HepG2 (cell line): ENCODE results near the gene DPEP3. TPM values are rescaled to one million over a fixed set of nuclear protein-coding genes. Genes with fewer than 3 reads are reported as not detected.
A peak's percentile ranks its signal among the peaks of the same experiment; 100 is the strongest.

ENCODE experiments used
- ARNT ChIP-seq: fragments of 450-650 bp; IDR thresholded peaks from 2 replicates; pipeline ENCODE4 v1.6.1; 2017
- CENPT ChIP-seq: sonication (generic); formaldehyde crosslinking; IDR thresholded peaks from 2 replicates; pipeline ENCODE4 v1.8.0; 2022; ENCODE audit warnings: low read depth, mild to moderate bottlenecking, moderate library complexity, missing genetic modification reagents
- FOXA3 ChIP-seq: IDR thresholded peaks from 2 replicates; pipeline ENCODE4 v1.6.1; 2016; ENCODE audit warnings: missing genetic modification reagents, missing compliant biosample characterization
- GTF3A ChIP-seq: sonication (generic); formaldehyde crosslinking; conservative IDR thresholded peaks from 2 replicates; pipeline ENCODE4 v1.4.0; 2020; ENCODE audit warnings: mild to moderate bottlenecking, missing genetic modification reagents
- HNRNPLL ChIP-seq: fragments of 200-400 bp; formaldehyde crosslinking; IDR thresholded peaks from 2 replicates; pipeline ENCODE4 v1.6.1; 2017; ENCODE audit warnings: mild to moderate bottlenecking, low read depth, low read length; ENCODE audit not compliant: poor library complexity, severe bottlenecking
- IRF2 ChIP-seq: IDR thresholded peaks from 2 replicates; pipeline ENCODE4 v1.6.1; 2018; ENCODE audit warnings: missing genetic modification reagents, missing compliant biosample characterization
- KDM5B ChIP-seq: sonication (generic); formaldehyde crosslinking; IDR thresholded peaks from 2 replicates; pipeline ENCODE4 v1.4.0; 2020; ENCODE audit warnings: missing genetic modification reagents, mild to moderate bottlenecking, borderline replicate concordance
- MTF2 ChIP-seq: sonication (generic); formaldehyde crosslinking; IDR thresholded peaks from 2 replicates; pipeline ENCODE4 v1.5.0; 2020; ENCODE audit warnings: missing genetic modification reagents, borderline replicate concordance
- NCOA5 ChIP-seq: sonication (generic); formaldehyde crosslinking; IDR thresholded peaks from 2 replicates; pipeline ENCODE4 v1.4.0; 2020; ENCODE audit warnings: missing genetic modification reagents
- PREB ChIP-seq: sonication (generic); formaldehyde crosslinking; IDR thresholded peaks from 2 replicates; pipeline ENCODE4 v1.4.0; 2020; ENCODE audit warnings: missing genetic modification reagents
- SNAI1 ChIP-seq: sonication (generic); formaldehyde crosslinking; IDR thresholded peaks from 2 replicates; pipeline ENCODE4 v1.5.0; 2020; ENCODE audit warnings: mild to moderate bottlenecking, missing genetic modification reagents, borderline replicate concordance
- SNAPC5 ChIP-seq: sonication (generic); formaldehyde crosslinking; IDR thresholded peaks from 2 replicates; pipeline ENCODE4 v1.8.1; 2023; ENCODE audit warnings: mild to moderate bottlenecking, missing genetic modification reagents, borderline replicate concordance
- SSRP1 ChIP-seq: IDR thresholded peaks from 2 replicates; pipeline ENCODE4 v1.6.1; 2016; ENCODE audit warnings: control low read depth
- SYNCRIP ChIP-seq: fragments of 200-400 bp; formaldehyde crosslinking; IDR thresholded peaks from 2 replicates; pipeline ENCODE4 v1.6.1; 2018; ENCODE audit warnings: mild to moderate bottlenecking, low read depth, low read length; ENCODE audit not compliant: insufficient read depth
- TEAD2 ChIP-seq: sonication (generic); formaldehyde crosslinking; IDR thresholded peaks from 2 replicates; pipeline ENCODE4 v1.9.0; 2021; ENCODE audit warnings: missing genetic modification reagents
- THRA ChIP-seq: sonication (generic); formaldehyde crosslinking; IDR thresholded peaks from 2 replicates; pipeline ENCODE4 v1.4.0; 2020; ENCODE audit warnings: missing genetic modification reagents, borderline replicate concordance
- THYN1 ChIP-seq: sonication (generic); formaldehyde crosslinking; IDR thresholded peaks from 2 replicates; pipeline ENCODE4 v1.8.1; 2023; ENCODE audit warnings: low read depth, mild to moderate bottlenecking, moderate library complexity, missing genetic modification reagents, borderline replicate concordance
- ZBTB44 ChIP-seq: sonication (generic); formaldehyde crosslinking; IDR thresholded peaks from 2 replicates; pipeline ENCODE4 v1.4.0; 2020; ENCODE audit warnings: missing genetic modification reagents
- ZFP36L2 ChIP-seq: sonication (generic); formaldehyde crosslinking; IDR thresholded peaks from 2 replicates; pipeline ENCODE4 v1.4.0; 2020; ENCODE audit warnings: missing genetic modification reagents
- ZFP82 ChIP-seq: sonication (generic); formaldehyde crosslinking; IDR thresholded peaks from 2 replicates; pipeline ENCODE4 v1.5.1; 2020; ENCODE audit warnings: mild to moderate bottlenecking, missing genetic modification reagents, borderline replicate concordance
- ZKSCAN8 ChIP-seq: IDR thresholded peaks from 2 replicates; pipeline ENCODE4 v1.6.1; 2016; ENCODE audit warnings: borderline replicate concordance, missing genetic modification reagents, missing compliant biosample characterization
- ZMAT3 ChIP-seq: sonication (generic); formaldehyde crosslinking; conservative IDR thresholded peaks from 2 replicates; pipeline ENCODE4 v1.7.0; 2021; ENCODE audit warnings: missing genetic modification reagents
- ZNF296 ChIP-seq: sonication (generic); formaldehyde crosslinking; conservative IDR thresholded peaks from 2 replicates; pipeline ENCODE4 v1.5.0; 2020; ENCODE audit warnings: mild to moderate bottlenecking, missing genetic modification reagents
- ZNF367 ChIP-seq: sonication (generic); formaldehyde crosslinking; IDR thresholded peaks from 2 replicates; pipeline ENCODE4 v1.4.0; 2020; ENCODE audit warnings: missing genetic modification reagents, borderline replicate concordance
- ZNF589 ChIP-seq: sonication (generic); formaldehyde crosslinking; conservative IDR thresholded peaks from 2 replicates; pipeline ENCODE4 v1.8.0; 2022; ENCODE audit warnings: mild to moderate bottlenecking, moderate library complexity, missing genetic modification reagents
- ZSCAN20 ChIP-seq: sonication (generic); formaldehyde crosslinking; IDR thresholded peaks from 2 replicates; pipeline ENCODE4 v1.4.0; 2020; ENCODE audit warnings: missing genetic modification reagents, mild to moderate bottlenecking, borderline replicate concordance
- polyA plus RNA-seq, 8 experiments: library from polyadenylated mRNA; depleted of rRNA in 3 of 8; stranded (reverse) in 7 of 8; unstranded in 1 of 8; fragments of >200 nt; fragmentation: Illumina TruSeq in 4 of 8; extraction: Trizol in 4 of 8; gene quantifications; 2 replicates each; pipeline versions ENCODE4 v1.2.1 to v1.2.3, GENCODE V29; 2011 to 2016; ENCODE audit warnings: low read depth in 4 of 8, missing spikeins in 1 of 8, mixed read lengths in 1 of 8; ENCODE audit not compliant: insufficient read depth in 1 of 8
- total RNA-seq, 5 experiments: library from RNA; depleted of rRNA; stranded (reverse); fragments of >200 nt; fragmentation: Illumina TruSeq; extraction: Trizol; gene quantifications; 2 replicates each; pipeline ENCODE4 v1.2.3, GENCODE V29; 2016; ENCODE audit warnings: low read depth in 1 of 5

Gene DPEP3
- total and polyA plus RNA-seq, 2 of the 13 experiments (the other 11 are each of a cell fraction or from before 2014, with no cell fraction given) = not detected

GRCh38 chr16:68022728-68023537 lies 42.6 kb upstream of the DPEP3 start, which contains the start of the genes DDX28 and DUS2 (continued):
- TF ChIP-seq HNRNPLL (peak; percentile 75), TEAD2 (0 out of 2 replicates have a peak, but pooled peaks have one; percentile 22), KDM5B (CRISPR knock-in tag) (peak; percentile 94; the same call in 1 of the 2 replicates), ZFP36L2 (CRISPR knock-in tag) (no peak; the same call in 1 of the 2 replicates), NCOA5 (no peak), IRF2 (CRISPR knock-in tag) (peak; percentile 95), ZKSCAN8 (CRISPR knock-in tag) (peak; percentile 71; the same call in 1 of the 2 replicates), MTF2 (CRISPR knock-in tag) (peak; percentile 49; the same call in 1 of the 2 replicates), ZMAT3 (CRISPR knock-in tag) (peak; percentile 91), THRA (CRISPR knock-in tag) (peak; percentile 86), FOXA3 (CRISPR knock-in tag) (peak; percentile 83), ZNF367 (CRISPR knock-in tag) (no peak; the same call in 1 of the 2 replicates), ZNF589 (peak; percentile 46; the same call in 1 of the 2 replicates), THYN1 (CRISPR knock-in tag) (0 out of 2 replicates have a peak, but pooled peaks have one; percentile 77), SYNCRIP (no peak), GTF3A (CRISPR knock-in tag) (peak; percentile 91), PREB (CRISPR knock-in tag) (0 out of 2 replicates have a peak, but pooled peaks have one; percentile 63), ZBTB44 (0 out of 2 replicates have a peak, but pooled peaks have one; percentile 18), ZFP82 (CRISPR knock-in tag) (peak; percentile 98; the same call in 1 of the 2 replicates), ZNF296 (CRISPR knock-in tag) (peak; percentile 12; the same call in 1 of the 2 replicates), ZSCAN20 (CRISPR knock-in tag) (peak; percentile 82), SSRP1 (CRISPR knock-in tag) (peak; percentile 89), CENPT (peak; percentile 80; the same call in 1 of the 2 replicates), SNAI1 (CRISPR knock-in tag) (no peak), ARNT (no peak), SNAPC5 (CRISPR knock-in tag) (peak; percentile 96)
